Stomach (tissue), 4 donors: ENCODE measurements around the gene RAB40B.

Source experiments
- CTCF ChIP-seq, 7 experiments: fragments of 450-650 bp in 4 of 7; fragments of 200-600 bp in 3 of 7; sonication (generic) in 3 of 7; IDR thresholded peaks; one replicate each; pipeline ENCODE4 v1.5.1; 2016 to 2019; ENCODE audit warnings: antibody characterized with exemption in 7 of 7, control low read depth in 2 of 7, mild to moderate bottlenecking in 1 of 7
- POLR2A ChIP-seq, 4 donors: fragments of 450-650 bp; IDR thresholded peaks; one replicate each; pipeline ENCODE4 v1.6.1; 2016; ENCODE audit warnings: antibody characterized with exemption in 4 of 4, control low read depth in 2 of 4, mild to moderate bottlenecking in 1 of 4, moderate library complexity in 1 of 4
- POLR2AphosphoS5 ChIP-seq, 3 donors: sonication (generic); formaldehyde crosslinking; IDR thresholded peaks; one replicate each; pipeline ENCODE4 v1.6.1; 2016; ENCODE audit warnings: antibody characterized with exemption in 3 of 3

- TF ChIP-seq CTCF (IDR thresholded peaks at IDR 0.05) (no peak), POLR2A (IDR thresholded peaks at IDR 0.05) (no peak), POLR2AphosphoS5 (IDR thresholded peaks at IDR 0.05) (no peak)
These were observed 31.4 kb downstream of the RAB40B start for GRCh38 chr17:82666931-82667667.
